LoVo (cell line): ENCODE data around the gene ILF2.
A peak's percentile ranks its signal among the peaks of the same experiment; 100 is the strongest.
"Not testable (repeated sequence)": the region's sequence is repeated elsewhere in the genome, so short reads cannot be mapped to it uniquely, and the experiment has no call there.

Experiments used
- DNase-seq: peaks from one replicate; pipeline ENCODE4 v3.0.0-alpha.2; 2016; ENCODE audit warnings: low spot score

Gene ILF2

GRCh38 chr1:153670859-153671627 lies at the start of gene ILF2:
Gene ILF2, minus strand, starts transcription at chr1:153670993. Its CDS starts 71 bp downstream, at chr1:153670922.
- peak; percentile 97 for DNase-seq

GRCh38 chr1:153717330-153717729 lies 46.5 kb upstream of the ILF2 start:
- no peak for DNase-seq

- DNase-seq = not testable (repeated sequence)
Observed at GRCh38 chr1:153716211-153716610, 45.4 kb upstream of the ILF2 start.

GRCh38 chr1:153711026-153711425 lies 40.2 kb upstream of the ILF2 start:
- no peak for DNase-seq

GRCh38 chr1:153705484-153705883 lies 34.7 kb upstream of the ILF2 start:
- no peak for DNase-seq

- DNase-seq = no peak
Observed at GRCh38 chr1:153699768-153700167, 29.0 kb upstream of the ILF2 start.

GRCh38 chr1:153698923-153699714 lies 28.3 kb upstream of the ILF2 start:
- no peak for DNase-seq

- DNase-seq = no peak
Observed at GRCh38 chr1:153698020-153698922, 27.5 kb upstream of the ILF2 start.

- DNase-seq = no peak
Observed at GRCh38 chr1:153697191-153698019, 26.6 kb upstream of the ILF2 start.

GRCh38 chr1:153696741-153697140 lies 25.9 kb upstream of the ILF2 start:
- DNase-seq = no peak

- no peak for DNase-seq
Observed at GRCh38 chr1:153693466-153693865, 22.7 kb upstream of the ILF2 start.

GRCh38 chr1:153688736-153689328 lies 18.0 kb upstream of the ILF2 start:
- DNase-seq = no peak

- no peak for DNase-seq
Observed at GRCh38 chr1:153688276-153688675, 17.5 kb upstream of the ILF2 start.

- no peak for DNase-seq
Observed at GRCh38 chr1:153687346-153688125, 16.7 kb upstream of the ILF2 start.

- no peak for DNase-seq
Observed at GRCh38 chr1:153685544-153686340, 14.9 kb upstream of the ILF2 start.

GRCh38 chr1:153684892-153685291 lies 14.1 kb upstream of the ILF2 start:
- no peak for DNase-seq

- DNase-seq = no peak
Observed at GRCh38 chr1:153683854-153684253, 13.1 kb upstream of the ILF2 start.

- DNase-seq = no peak
Observed at GRCh38 chr1:153682730-153683129, 11.9 kb upstream of the ILF2 start.

- no peak for DNase-seq
Observed at GRCh38 chr1:153680120-153680403, 9.3 kb upstream of the ILF2 start.
